GM19099 (cell line): ENCODE data around the gene KIR3DL1.
"Not testable (repeated sequence)": the region's sequence is repeated elsewhere in the genome, so short reads cannot be mapped to it uniquely, and the experiment has no call there.

ENCODE experiments used
- POLR2A ChIP-seq: IDR thresholded peaks from 3 replicates; pipeline ENCODE4 v1.6.1; 2011; ENCODE audit warnings: low read depth; ENCODE audit not compliant: insufficient read length; ENCODE audit errors: extremely low read depth

Gene KIR3DL1

DNA sequence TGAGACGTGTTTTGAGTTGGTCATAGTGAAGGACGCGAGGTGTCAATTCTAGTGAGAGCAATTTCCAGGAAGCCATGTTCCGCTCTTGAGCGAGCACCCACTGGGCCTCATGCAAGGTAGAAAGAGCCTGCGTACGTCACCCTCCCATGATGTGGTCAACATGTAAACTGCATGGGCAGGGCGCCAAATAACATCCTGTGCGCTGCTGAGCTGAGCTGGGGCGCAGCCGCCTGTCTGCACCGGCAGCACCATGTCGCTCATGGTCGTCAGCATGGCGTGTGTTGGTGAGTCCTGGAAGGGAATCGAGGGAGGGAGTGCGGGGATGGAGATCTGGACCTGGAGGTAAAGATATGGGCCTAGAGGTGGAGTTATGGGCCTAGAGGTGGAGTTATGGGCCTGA, at the start of gene KIR3DL1:
TSS of gene KIR3DL1 (plus strand) at position 218 of the 400 bp plus-strand sequence.
- not testable (repeated sequence) for TF ChIP-seq POLR2A

DNA sequence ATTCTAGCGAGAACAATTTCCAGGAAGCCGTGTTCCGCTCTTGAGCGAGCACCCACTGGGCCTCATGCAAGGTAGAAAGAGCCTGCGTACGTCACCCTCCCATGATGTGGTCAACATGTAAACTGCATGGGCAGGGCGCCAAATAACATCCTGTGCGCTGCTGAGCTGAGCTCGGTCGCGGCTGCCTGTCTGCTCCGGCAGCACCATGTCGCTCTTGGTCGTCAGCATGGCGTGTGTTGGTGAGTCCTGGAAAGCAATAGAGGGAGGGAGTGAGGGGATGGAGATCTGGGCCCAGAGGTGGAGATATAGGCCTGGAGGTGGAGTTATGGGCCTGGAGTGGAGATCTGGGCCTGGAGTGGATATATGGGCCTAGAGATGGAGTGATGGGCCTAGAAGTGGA, 46.6 kb upstream of the KIR3DL1 start, which contains the start of gene KIR2DL1:
TSS of gene KIR2DL1 (plus strand) at position 148 of the 400 bp plus-strand sequence. CDS start at position 206, 58 bp downstream.
- not testable (repeated sequence) for TF ChIP-seq POLR2A

DNA sequence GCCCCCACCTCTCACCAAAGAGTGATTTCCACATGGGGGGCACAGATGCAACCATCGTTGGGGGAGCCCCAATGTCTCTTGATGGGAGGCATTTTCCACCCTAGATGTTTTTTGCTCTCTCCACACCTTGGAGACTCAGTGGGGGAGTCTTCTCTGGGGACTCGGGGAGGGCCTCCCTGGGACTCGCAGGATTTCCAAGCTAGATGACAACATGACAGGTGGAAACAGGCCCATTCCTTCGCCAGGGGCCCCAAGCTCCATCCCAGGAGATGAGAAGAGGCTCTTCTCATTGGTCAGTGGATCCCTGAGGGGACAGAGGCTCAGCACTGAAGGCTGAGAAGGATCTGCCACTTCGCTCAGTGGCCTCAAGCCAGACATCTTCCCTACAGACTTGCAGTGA, 25.6 kb upstream of the KIR3DL1 start:
- TF ChIP-seq POLR2A, result no peak

DNA sequence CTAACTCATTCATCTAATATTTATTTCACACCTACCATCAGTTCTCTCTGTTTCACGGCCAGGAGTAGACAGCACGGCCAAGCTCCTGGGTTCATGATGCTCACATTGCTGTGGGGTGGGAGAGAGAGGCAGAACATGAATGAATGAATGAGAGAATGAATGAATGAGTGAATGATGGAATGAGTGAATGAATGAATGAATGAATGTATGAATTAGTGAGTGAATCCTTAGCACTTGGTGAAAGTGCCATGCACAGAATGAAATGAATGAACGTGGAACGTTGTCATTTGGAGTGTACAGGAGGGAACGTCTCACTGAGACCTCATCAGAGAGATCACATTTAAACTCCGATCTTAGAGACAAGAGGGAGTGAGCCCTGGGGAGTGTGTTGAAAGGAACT, 24.8 kb upstream of the KIR3DL1 start:
- TF ChIP-seq POLR2A, result no peak

DNA sequence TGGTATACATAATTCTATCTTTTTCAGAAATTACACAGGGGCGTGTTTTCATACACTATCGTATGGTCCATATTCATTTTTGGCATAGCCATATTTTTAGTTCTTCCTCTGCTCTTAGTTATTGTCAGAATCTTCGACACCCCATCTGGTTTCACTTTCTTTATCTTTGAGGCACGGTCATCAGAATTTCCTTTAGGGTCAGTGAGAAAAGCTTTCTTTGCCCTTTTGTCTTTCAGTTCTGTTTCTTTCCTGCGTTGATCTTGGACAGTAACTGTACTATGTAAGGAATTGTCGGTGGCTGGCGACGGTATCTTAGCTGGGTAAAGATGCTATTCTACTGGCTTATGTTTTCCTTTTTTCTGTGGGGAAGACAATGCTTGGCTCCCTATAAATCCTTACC, 23.5 kb upstream of the KIR3DL1 start:
- no peak for TF ChIP-seq POLR2A

DNA sequence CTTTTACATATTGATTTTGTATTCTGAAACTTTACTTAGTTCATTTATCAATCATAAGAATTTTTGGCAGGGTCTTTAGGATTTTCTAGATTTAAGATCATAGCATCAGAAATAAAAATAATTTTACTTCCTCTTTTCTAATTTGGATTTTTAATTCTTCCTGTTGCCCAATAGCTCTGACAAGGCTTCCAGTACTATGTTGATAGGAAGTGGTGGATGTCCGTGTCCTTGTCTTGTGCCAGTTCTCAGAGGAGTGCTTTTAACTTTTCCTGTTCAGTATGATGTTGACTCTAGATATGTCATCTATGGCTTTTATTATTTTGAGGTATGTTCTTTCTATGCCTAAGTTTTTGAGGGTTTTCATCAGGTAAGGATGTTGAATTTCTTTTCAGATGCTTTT, 20.5 kb upstream of the KIR3DL1 start:
- TF ChIP-seq POLR2A, result no peak

DNA sequence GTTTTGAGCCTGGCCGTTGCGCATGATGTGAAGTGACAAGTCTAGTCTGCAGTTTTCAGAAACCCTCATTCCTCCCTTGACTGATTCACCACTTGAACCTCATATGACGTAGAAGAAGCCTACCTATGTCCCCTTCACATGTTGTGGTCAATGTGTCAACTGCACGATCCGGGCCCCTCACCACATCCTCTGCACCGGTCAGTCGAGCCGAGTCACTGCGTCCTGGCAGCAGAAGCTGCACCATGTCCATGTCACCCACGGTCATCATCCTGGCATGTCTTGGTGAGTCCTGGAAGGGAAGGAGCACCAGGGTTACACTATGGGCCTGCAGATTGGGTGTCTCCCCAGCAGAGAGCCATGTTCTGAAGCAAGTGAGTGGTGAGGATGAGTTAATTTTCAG, 12.9 kb upstream of the KIR3DL1 start, which contains the start of gene KIR2DL4:
TSS of gene KIR2DL4 (plus strand) at position 201 of the 400 bp plus-strand sequence. CDS start at position 243, 42 bp downstream.
- no peak for TF ChIP-seq POLR2A

DNA sequence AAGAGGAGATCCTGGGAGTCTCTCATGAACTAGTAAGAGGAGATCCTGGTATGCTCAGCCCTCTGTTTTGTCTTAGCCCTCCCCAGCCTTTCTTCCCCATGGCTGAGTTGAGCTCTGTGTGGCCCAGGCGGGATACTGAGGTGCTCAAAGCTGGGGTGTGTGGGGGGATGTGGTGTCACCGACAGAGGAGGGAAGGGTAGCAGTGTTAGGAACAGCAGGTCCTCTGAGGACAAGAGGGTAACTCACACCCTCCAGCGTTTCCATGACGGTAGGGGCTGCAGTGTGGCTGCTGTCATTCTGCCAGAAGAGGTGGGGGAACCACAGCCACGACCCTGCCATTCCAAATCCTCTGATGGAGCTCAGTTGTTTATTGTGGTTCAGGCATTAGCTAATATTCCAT, 12.2 kb upstream of the KIR3DL1 start:
- no peak for TF ChIP-seq POLR2A

DNA sequence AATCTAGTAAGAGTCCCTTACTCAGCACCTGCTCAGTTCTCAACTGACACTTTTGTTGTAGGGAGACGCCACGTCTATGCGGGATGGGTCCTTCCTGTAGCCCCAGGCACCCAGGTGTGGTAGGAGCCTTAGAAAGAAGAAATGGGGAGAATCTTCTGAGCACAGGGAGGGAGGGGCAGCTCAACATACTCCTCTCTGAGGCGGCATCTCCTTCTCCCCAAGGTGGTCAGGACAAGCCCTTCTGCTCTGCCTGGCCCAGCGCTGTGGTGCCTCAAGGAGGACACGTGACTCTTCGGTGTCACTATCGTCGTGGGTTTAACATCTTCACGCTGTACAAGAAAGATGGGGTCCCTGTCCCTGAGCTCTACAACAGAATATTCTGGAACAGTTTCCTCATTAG, 11.7 kb upstream of the KIR3DL1 start:
- no peak for TF ChIP-seq POLR2A

DNA sequence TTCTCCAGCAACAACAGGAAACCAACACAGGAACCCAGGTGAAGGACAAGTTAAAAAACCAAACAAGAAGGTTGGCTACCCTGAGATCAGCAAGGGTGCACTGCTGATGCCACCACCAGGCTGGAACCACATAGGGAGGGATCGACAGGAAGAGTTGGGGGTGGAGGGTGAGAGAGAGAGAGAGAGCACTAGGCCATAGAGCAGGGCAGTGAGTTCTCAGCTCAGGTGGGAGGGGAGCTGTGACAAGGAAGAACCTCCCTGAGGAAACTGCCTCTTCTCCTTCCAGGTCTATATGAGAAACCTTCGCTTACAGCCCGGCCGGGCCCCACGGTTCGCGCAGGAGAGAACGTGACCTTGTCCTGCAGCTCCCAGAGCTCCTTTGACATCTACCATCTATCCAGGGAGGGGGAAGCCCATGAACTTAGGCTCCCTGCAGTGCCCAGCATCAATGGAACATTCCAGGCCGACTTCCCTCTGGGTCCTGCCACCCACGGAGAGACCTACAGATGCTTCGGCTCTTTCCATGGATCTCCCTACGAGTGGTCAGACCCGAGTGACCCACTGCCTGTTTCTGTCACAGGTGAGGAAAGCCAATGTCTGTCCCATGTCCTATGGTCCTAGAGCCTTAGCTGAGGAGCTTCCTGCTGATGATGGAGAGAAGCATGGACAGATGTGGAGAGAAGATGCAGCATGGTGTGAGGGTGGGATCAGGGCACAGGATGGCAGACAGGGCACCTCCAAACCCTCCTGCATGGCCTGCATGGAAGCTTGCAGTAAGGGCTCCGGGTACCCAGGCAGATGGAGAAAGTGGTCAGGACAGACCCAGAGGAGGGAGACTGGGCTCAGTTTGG, 10.4 kb upstream of the KIR3DL1 start:
- TF ChIP-seq POLR2A, result no peak

DNA sequence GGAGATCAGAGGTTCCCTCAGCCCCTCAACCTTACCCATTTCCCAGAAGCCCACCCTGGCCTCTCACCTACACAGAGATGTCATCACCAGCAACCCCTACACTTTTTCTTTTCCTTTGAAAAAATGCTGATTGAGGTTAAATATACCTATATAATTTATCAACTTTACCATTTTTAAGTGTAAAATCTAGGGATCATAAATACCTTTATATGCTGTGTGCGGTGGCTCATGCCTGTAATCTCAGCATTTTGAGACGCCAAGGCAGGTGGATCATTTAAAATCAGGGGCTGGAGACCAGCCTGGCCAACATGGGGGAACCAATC, 9.8 kb upstream of the KIR3DL1 start:
- TF ChIP-seq POLR2A, result no peak

DNA sequence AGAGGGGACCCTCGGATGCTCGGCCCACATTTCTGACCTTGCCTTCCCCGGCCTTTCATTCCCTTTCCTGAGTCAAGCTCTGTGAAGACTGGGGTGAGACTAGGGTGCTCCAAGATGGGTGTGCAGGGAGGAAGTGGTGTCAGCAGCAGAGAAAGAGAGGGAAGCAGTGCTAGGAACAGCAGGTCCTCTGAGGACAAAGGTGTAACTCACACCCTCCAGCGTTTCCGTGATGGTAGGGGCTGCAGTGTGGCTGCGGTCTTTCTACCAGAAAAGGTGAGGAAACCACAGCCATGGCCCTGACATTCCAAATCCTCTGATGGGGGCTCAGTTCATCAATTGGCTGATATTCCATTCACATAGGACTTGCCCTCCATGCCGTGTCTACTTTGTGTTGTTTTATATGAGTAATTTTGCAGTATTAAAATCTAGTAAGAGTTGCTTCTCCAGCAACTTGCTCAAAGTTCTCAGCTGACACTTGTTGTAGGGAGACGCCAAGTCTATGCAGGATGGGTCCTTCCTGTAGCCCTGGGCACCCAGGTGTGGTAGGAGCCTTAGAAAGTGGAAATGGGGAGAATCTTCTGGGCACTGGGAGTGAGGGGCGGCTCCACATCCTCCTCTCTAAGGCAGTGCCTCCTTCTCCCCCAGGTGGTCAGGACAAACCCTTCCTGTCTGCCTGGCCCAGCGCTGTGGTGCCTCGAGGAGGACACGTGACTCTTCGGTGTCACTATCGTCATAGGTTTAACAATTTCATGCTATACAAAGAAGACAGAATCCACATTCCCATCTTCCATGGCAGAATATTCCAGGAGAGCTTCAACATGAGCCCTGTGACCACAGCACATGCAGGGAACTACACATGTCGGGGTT, 1.6 kb downstream of the KIR3DL1 start:
- no peak for TF ChIP-seq POLR2A

DNA sequence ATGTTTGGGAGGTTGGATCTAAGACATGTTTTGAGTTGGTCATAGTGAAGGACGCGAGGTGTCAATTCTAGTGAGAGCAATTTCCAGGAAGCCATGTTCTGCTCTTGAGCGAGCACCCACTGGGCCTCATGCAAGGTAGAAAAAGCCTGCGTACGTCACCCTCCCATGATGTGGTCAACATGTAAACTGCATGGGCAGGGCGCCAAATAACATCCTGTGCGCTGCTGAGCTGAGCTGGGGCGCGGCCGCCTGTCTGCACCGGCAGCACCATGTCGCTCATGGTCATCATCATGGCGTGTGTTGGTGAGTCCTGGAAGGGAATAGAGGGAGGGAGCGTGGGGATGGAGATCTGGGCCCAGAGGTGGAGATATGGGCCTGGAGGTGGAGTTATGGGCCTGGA, 16.2 kb downstream of the KIR3DL1 start, which contains the start of gene KIR2DS4:
TSS of gene KIR2DS4 (plus strand) at position 181 of the 400 bp plus-strand sequence.
- not testable (repeated sequence) for TF ChIP-seq POLR2A

DNA sequence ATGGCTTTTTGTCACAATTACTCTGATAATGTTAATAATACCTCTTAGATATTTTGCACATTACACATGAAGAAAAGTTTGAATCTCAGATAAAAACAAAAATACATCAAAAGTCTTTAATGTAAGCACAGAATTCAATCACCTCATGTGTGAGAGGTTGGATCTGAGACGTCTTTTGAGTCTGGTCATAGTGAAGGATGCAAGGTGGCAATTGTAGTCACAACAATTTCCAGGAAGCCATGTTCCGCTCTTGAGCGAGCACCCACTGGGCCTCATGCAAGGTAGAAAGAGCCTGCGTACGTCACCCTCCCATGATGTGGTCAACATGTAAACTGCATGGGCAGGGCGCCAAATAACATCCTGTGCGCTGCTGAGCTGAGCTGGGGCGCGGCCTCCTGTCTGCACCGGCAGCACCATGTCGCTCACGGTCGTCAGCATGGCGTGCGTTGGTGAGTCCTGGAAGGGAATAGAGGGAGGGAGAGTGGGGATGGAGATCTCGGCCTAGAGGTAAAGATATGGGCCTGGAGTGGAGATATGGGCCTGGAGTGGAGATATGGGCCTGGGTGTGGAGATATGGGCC, 33.9 kb downstream of the KIR3DL1 start, which contains the start of gene KIR3DL2:
TSS of gene KIR3DL2 (plus strand) at position 383 of the 580 bp plus-strand sequence. CDS start at position 416, 33 bp downstream.
- not testable (repeated sequence) for TF ChIP-seq POLR2A

DNA sequence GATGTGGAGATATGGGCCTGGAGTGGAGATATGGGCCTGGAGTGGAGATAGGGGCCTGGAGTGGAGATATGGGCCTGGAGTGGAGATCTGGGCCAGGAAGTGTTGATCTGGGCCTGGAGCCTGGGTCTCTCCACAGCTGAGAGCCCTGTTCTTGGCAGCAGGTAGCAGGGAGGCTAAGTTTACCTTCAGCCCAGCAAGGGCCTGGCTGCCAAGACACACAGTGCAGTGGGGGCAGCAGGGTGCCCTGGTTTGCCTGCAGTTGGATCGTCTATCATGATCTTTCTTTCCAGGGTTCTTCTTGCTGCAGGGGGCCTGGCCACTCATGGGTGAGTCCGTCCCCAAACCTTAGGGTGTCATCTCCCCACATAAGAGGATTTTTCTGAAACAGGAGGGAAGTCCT, 34.7 kb downstream of the KIR3DL1 start:
- no peak for TF ChIP-seq POLR2A
